ENCODE data around the gene ZCCHC9.
"Not testable (repeated sequence)": the region's sequence is repeated elsewhere in the genome, so short reads cannot be mapped to it uniquely, and the experiment has no call there.

ZCCHC9 gene

DNA sequence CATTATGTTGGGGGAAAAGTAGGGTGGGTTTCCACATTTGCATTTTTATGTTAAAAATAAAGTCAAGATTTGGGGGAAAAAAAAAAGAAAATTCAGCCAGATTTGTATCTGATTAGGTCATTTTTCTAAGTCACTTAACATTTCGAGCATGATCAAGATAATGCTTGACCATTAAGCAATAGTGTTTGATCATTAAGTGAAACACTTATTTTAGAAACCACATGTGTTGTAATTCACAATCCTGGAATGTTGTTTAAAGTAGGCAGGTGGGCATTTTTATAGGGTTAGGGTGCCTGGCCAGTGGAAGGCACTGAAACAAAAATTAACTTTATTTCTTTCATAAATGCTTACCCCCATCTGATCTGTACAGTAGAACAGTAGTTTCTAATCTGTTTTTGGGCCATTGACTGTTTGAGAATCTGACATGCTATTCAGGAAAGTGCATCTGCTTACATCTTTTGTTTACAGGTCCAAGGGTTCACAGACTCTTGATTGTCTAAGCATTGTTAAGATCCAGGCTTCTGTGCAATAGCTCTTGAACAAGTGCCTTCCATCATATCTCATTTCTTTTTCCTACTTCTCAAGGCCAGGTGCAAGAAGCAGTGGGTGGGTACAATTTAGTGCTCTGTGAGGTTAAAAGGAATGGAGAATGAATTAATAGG, 9.1 kb downstream of the ZCCHC9 start:
- no peak for DNase-seq

DNA sequence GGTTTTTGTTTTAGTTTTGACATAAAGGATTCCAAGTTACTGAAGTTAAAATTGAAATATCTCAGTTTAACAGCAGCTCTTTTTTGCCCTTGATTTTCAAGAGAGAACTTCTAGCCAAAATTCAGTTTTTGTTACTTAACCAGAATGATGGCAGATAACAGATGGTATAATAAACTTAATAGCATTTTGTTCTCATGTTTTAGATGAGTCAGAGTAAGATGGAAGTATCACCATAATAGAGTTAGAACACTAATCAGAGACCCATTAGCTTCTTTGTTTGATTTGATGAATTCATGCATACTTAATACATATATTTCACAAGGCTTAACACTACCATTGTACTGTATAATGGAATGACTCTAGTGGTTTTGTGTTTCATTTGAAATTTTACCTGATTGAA, 11.9 kb downstream of the ZCCHC9 start:
- no peak for DNase-seq

DNA sequence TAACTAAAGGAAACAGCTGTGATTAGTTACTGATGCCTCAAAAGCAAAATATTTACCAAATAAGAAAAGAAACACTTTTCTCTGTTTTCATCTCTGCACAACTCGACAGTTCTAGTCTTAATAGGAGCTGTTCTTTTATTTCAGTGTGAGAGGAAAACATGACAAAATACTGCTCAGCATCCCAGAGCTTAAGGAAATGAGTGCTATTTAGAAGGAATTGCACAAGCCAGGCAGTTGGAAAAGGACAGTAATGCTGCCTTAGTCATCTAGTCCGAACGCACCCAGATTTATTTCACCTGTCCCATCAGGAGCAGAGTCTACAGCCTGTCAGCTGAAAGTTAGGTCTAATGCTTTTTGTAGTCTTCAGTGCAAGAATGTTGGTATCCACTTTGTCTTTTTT, 12.3 kb downstream of the ZCCHC9 start:
- DNase-seq: no peak

DNA sequence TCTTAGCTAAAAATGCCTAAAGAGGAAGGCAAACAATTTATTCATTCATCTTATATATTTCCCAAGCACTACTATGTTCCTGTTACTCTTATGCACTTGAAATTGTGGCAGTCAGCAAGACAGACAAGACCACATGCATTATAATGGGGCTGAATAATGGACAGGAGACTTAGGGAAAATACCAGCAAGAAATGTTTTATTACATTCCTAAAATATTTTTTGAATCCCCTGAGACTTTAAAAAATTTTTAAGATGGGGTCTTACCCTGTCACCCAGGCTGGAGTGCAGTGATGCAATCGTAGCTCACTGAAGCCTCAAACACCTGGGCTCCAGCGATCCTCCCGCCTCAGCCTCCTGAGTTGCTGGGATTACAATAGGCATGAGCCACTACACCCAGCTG, 13.2 kb downstream of the ZCCHC9 start:
- no peak for DNase-seq

DNA sequence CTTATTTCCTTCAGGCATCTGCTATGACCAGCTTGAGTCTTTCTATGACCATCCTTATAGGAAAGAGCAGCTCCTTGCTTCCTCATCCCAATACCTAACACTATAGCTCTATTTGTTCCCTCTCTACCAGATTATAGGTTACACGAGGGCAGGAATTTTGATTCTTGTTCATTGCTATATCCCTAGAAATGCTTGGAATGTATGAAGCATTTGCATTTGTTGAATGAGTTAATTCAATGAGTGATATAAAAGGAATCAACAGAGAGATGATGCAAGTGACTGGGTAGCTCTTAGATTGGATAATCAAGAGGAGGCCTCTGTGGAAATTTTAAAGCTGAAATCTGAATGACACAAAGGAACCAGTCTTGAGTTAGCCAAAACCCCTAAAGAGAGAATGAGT, 13.9 kb downstream of the ZCCHC9 start:
- DNase-seq: no peak

DNA sequence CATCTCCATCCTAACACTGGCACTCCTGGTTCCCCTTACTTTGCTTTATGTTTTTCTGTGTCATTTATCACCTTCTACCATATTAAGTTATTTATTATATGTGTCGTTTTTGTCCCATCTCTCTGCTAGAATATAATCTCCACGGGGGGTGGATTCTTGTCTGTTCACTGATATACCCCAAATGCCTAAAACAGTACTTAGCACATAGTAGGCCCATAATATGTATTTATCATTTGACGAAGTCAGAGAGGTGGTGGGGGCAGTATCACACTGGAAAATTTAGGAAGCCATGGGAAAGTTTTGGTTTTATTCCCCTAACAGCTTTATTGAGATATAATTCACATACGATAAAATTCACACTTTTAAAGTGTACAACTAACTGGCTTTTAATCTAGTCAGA, 14.4 kb downstream of the ZCCHC9 start:
- no peak for DNase-seq

DNA sequence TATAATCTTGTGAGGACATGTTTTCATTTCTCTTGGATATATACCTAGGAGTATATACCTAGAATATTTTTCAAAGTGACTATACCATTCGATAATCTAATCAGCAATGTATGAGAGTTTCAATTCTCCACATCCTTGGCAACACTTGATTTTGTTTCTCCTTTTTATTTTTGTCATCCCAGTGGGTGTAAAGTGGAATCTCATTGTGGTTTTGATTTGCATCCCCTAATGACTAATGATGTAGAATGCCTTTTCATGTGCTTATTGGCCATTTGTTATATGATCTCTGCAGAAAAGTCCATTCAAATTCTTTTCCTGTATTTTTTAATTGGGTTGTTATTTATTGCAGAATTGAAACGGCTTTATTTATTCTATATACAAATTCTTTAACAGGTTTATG, 15.2 kb downstream of the ZCCHC9 start:
- no peak for DNase-seq

DNA sequence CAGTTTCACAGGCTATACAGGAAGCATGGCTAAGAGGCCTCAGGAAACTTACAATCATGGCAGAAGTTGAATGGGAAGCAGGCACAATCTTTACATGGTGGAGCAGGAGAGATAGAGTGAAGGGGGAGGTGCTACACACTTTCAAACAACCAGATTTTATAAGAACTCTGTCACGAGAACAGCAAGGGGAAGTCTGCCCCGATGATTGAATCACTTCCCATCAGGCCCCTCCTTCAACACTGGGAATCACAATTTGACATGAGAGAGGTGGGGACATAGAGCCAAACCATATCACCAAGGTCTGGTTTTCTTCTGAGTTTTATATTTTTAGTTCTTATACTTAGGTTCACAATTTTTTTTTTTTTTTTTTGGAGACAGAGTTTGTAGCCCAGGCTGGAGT, 16.1 kb downstream of the ZCCHC9 start:
- no peak for DNase-seq

DNA sequence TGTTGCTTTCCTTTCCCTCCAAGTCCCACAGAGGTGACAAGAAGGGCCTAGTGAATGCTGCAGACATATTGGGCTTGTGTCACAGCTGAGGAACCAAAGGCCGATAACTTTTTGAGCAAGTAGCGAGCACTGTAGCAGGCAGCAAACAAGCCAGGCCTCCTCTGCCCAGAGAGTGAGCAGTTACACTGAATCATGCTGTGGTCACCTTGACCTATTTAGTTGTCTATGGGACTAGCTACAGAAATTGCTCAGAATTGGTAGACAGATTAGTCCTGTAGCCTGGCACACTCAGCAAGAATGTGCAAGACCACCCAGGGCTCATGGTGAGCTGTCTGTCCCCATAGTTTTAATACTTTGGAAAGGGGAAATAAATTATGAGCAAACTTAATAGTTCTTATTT, 25.2 kb downstream of the ZCCHC9 start:
- DNase-seq: peak; percentile 24

DNA sequence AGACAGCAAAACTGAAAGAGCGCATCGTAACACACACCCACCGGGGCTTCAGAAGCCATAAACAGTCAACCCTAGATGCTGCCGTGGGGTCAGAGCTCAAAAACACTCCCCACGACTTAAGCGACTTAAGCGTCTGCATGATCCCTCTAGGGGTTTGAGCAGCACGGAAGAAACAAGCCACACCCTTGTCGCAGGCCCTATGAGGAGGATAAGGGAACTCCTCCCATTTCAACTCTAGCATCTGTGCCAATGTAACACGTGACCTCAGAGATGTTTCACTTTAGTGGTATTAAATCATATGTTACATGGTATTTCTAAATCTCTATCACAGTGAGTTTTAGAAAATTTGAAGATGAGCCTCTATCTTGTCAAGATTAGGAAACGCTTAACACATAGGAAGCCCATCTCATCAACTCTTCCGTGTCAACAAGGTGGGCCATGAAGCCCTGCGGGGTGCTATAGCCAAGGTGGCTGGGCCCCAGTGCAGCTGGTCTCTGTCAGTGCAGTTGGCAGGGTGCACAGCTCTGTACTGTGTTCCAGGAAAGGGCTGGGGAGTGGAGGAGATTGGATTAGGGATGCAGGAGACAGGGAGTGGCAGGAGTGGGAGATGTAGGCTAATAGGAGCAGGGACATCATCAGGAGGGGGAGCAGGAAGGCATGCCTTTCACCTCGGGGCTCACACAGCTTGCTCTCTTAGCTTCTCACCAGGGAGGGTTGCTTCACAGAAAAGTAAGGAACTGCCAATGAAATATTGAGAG, 33.1 kb downstream of the ZCCHC9 start:
- DNase-seq: no peak

DNA sequence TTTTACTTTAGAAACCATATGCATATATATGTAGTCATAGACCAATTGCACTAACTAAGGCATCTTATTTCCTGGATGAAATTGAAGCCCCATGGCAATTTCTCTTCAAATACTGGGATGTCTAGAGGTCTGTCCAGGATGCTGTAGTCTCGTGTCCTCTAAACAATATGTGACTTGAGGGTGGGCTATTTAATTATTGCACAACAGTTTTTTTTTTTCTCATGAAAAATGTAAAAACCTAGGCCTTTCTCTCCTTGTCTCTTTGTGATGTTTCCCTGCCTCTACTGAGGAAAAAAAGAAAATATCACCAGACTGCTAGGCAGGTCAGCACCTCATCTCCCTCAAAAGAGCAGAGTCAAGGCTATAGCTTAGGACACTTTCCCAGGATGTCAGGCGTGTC, 34.6 kb downstream of the ZCCHC9 start:
- DNase-seq: no peak

DNA sequence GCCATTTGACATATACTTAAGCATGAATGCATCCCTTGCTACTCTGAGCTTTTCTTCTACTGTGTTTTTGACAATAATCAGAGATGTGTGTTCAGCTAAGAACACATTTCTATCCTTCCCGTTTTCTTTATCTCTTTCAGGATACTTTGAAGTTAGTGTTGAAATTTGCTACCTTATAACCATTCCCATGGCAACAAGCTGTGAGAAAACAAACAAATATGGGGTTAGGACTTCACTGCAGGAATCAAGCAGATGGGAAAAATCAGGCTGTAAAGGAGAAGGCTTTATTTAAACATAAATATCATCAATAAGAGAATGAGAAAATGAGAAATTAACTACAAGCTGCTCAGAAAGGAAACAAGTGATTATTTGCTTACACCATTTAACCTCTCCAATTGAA, 35.2 kb downstream of the ZCCHC9 start:
- no peak for DNase-seq

DNA sequence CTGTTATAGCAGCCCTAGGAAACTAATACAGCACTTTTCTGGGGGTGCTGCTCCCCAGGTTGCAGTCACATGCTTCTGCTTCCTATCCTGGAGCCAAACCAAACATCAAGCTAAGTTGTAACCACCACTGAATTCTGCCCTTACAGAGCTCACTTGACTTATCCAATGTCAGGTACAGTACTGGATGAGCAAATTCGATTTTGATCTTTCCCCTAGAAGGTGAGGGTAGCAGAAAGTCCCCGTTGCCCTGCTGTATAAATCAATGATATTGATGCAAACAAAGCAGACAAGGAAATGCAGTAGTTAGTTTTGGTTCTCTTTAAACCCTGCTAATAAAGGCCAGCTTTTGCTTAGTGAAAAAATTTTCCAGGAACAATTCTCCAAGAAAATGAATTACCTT, 36.4 kb downstream of the ZCCHC9 start:
- no peak for DNase-seq

DNA sequence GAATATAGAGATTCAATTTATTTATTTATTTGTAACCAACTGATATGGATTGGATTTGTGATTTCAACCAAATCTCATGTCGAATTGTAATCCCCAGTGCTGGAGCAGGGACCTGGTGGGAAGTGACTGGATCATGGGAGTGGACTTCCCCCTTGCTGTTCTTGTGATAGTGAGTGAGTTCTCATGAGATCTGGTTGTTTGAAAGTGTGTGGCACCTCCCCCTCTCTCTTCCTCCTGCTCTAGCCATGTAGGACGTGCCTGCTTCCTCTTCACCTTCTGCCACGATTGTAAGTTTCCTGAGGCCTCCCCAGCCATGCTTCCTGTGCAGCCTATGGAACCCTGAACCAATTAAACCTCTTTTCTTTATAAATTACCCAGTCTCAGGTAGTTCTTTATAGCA, 36.8 kb downstream of the ZCCHC9 start:
- not testable (repeated sequence) for DNase-seq

DNA sequence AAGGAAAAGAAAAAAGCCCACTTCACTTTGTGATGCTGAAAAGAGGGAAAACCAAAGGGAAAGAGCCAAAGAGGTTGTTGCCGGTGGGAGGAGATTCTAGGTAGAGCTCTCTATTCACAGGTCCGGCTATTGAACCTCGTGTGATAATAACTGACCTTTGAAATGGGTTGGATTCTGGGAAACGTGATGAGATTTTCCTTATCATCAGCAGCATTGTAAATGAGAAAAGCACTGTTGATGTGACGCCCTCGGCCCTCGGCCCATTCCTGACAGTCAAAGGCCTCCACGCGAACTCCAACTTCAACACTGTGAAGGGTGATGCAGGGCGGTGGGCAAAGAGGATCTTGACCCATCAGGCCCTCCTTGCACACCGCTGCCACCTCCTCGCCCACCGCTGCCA, 43.3 kb downstream of the ZCCHC9 start:
- DNase-seq: no peak

DNA sequence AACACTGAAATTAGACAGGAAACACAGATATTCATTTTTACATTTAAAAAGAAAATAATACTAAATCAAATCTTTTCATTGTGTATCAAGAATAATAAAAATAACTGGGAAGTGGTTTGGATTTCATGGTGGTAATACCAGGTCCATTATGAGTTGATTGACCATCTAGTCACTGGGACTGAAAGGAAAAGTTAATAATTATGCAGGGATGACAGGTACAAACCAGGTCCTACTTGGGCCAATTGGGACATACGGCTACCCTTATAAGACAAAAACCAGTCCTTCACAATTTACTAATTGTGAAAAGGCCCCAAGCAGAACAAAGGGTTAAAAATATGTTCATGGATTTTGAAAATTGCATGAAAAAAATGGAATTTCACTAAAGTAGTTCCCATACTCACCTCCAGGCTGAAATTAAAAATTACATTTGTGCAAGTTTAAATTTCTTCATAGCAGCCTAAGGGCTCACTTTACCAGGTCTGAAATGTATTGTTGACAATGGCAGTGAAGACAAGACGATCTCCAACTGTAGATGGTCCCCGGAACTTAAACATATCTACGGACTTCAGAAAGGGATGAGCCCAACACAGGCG, 44.1 kb downstream of the ZCCHC9 start:
- no peak for DNase-seq

DNA sequence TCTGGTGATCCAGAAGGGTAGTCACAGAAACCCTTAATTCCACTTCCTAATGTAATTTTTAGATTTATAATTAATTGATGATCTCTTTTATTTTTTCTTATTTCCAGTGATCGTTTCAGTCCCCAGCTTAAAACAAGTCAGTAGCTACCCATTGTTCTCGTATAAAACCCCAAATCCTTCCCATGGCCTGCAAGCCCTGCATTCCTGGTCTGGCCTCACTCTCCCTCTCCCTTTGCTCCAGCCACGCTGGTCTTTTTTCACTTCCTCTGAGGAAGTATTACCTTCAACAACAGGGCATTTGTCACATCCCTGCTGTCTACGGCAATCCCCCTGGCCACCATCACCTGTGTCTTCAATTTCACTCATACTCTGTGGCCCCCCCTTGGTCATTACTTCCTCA, 47.8 kb downstream of the ZCCHC9 start:
- DNase-seq: no peak

DNA sequence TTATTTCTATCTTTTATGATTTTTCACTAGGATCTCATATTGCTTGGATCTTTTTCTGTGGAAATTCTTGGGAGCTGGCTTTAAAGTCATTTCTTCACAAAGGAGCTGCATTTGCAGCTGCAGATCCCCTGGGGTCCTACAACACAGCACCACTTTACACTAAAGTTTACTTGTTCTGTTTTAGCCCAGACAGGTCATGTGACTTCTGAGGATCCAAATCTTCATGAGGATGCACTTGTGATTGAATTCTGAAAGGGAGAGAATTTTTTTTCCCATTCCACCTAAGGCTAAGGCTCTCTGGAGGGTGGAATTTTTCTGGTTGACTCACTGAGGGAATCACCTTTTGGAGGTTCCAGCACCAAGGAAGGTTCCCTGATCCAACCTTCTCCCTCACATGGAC, 49.1 kb downstream of the ZCCHC9 start:
- DNase-seq: no peak

DNA sequence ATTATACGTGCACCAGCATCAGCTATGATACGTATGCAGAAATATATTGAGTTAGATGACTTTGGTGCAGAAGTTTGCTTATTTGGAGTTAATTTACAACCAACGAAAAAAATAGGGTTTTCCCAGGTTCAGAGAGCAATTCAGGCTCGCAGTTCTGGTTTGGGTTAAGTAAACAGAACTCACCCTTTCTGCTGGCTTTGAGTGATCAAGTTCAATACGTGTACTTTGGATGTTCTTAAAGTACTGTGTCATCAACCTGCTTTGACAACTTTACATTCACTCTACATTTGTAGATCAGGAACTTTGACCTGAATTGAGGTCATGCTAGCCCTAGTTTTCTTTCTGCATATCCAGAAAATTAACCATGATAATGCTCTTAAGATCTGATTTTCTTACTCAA, 51.8 kb downstream of the ZCCHC9 start:
- DNase-seq: no peak

DNA sequence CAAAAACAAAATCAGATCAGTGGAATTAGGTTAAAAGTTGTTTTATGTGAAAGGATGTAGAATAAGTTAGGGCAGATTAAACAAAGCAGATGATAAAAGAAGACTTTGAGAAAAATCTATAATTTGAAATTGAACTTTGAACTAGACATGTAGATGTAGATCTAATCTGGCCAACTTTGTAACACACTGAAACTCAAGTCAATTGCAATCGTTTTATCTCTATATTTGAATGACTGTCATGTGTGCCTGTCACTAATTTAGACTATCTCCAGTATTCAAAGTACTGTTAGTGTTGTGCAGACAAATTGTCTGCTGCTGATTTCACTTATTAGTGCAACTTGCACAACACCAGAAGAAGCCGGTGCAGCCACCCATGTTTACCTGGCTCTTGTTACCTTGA, 52.7 kb downstream of the ZCCHC9 start:
- no peak for DNase-seq

DNA sequence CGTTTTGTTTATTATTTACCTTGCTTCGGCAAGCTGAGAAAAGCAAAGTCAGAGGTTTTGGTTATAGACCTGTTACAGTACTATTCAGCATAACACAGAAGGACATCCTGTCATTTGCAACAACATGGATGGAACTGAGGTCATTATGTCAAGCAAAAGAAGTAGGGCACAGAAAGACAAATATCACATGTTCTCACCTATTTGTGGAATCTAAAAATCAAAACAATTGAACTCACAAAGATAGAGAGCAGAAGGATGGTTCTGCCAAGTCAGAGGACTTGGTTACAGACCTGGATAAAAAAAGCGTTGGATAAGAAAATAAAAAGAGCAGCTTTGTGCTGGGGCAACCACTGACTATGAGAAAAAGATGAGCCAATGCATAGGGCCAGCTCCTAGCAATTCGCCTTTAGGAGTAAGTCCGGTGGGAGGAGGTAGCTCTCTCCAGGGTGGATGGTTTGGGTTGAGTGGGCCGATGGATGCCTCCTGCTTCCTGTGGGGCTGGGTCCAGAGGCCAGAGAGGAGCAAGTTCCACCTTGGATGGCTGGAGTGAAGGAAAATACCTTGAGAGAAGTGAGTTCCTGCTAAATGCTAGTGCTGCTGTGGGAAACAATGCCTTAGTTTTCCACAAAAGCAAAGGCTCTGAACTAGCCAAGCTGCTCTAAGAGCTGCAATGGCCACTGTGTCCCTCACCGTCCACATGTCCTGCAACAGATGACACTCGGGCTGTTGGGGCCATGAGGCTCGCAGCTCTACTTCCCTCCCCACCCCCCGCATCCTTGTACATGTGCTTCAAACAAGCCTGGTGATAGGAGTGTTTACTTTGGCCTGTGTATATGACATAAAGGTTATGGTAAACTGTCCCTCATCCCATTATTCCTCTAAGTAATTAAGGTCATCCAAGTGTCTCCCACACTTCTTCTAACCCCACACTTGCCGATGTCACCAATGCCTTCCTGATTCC, 54.2 kb downstream of the ZCCHC9 start:
- no peak for DNase-seq

DNA sequence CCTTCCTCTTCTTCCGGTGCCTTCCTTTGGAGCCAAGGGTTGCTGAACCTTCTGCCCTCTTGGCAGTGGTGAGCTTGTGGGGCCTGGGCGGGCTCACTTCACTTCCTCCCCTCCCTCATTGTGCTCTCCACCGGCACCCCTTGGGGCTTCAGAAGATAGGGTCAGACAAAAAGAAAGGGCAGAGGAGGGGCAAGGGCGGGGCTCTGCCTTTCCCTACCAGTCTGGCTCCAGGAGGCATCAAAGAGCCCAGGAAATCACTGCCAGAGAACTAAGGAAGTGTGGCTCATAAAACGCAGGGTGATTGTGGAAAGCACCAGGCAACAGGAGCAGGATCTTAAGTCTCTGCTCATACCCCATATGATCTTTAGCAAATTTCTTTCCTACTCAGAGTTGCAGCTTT, 57.7 kb downstream of the ZCCHC9 start:
- no peak for DNase-seq

DNA sequence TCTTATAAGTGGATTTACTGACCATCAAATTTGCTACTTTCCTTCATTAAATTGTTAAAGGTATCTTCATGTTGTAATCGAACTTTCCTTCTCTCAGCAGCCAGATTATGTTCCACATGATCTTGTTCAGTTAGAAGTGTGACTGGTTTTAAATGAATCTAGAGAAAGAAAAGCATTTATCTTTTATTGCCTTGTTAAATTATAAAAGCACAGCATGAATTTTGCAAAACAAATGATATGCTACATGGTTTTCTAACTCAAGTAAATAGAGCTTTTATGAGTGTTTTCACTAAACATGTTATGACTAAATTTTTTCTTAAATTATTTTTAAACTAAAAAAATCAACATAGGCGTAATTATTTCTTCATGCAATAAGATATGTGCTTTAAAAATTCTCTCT, 58.5 kb downstream of the ZCCHC9 start:
- no peak for DNase-seq
